HL-60/S4 (cell line): ENCODE measurements around the gene FANCC.

Source experiments
- in situ Hi-C: fragments of 300-500 bp; cut with MboI; formaldehyde crosslinking; loops from 2 replicates; pipeline ENCODE4 v1.14.3; 2022; ENCODE audit warnings: low sequenced_read_pairs

FANCC gene, protein sequence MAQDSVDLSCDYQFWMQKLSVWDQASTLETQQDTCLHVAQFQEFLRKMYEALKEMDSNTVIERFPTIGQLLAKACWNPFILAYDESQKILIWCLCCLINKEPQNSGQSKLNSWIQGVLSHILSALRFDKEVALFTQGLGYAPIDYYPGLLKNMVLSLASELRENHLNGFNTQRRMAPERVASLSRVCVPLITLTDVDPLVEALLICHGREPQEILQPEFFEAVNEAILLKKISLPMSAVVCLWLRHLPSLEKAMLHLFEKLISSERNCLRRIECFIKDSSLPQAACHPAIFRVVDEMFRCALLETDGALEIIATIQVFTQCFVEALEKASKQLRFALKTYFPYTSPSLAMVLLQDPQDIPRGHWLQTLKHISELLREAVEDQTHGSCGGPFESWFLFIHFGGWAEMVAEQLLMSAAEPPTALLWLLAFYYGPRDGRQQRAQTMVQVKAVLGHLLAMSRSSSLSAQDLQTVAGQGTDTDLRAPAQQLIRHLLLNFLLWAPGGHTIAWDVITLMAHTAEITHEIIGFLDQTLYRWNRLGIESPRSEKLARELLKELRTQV

DNA sequence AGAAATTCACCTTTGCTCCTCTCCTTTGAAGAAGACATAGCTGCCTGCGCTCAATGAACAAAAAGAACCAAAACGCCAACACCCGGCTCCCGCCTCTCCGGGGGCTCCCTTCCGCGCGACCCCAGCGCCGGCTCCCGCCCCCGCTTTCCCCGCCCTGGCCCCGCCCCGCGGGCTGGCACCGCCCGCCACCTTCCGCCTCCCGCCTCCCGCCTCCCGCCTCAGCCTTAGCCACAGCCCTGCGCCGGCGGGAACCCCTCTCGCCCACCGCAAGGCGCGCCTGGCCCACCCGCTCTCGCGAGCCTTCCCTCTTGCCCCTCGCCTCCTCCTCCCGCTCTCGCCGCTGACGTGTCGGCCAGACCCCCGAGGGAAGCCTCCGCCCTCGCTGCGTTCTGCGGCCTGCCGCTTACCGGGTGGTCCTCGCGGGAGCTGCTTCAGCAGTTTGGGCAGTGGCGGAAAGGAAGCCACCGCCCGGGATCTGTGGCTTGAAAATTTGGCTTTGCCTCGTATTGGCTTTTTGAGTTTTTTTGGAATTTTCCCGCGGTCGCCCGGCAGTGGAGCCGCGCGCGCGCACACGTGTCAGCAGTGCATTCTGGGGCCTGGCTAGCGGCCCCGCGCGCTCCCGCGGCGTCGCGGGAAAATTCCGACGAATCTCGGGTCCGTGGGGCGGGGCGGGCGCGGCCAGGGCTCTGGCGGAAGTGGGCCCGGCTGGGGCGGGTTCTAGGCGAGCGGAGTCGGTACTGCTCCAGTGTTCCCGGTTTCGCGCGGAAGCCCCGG is at the start of gene FANCC:
Gene FANCC (minus strand): TSS at position 591 of the 774 bp plus-strand sequence. CDS start 68,418 bp downstream, outside the sequence.
- in situ Hi-C loops, result no loop called here

DNA sequence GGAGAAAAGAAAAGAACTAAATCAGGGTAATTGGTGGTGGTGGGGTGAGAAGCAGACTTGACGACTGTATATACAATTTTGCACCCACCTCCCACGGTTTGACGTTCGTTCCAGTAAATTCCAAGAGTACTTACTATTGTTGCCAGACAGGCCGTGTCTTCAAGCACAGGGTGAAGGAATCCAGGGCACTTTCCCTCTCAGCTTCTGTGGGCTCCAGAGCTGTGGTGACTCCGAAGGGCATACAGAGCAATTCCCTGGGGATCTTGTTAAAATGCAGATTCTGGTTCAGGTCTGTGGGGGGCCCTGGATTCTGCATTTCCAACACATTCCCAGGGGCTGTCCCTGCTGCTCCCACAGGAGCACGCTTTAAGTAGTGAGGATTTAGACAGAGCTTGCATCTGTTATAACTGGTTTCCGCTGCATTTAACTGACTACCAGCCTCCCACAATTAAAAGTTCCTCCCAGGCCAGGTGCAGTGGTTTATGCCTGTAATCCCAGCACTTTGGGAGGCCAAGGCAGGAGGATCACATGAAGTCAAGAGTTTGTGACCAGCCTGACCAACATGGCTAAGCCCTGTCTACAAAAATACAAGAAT is 49.3 kb upstream of the FANCC start:
- in situ Hi-C loops, result no loop called here

DNA sequence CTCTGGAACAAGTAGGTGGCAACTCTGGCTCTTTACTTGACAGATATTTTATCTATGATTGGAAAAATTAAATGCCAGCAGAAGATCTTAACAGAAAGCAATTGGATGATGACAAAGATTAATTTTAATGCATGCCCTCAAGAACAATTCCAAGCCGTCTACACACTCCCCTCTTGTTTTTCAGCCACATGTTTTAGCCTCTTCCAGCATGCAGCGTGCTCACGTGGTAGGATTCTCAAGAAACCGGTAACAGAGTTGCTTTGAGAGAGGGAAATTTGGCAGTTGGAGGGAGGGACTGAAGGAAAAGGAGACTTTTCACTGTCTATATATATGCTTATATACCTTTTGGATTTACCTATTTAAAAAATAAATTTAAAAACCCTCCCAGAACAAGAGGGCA is 48.3 kb upstream of the FANCC start:
- in situ Hi-C loops, result no loop called here

DNA sequence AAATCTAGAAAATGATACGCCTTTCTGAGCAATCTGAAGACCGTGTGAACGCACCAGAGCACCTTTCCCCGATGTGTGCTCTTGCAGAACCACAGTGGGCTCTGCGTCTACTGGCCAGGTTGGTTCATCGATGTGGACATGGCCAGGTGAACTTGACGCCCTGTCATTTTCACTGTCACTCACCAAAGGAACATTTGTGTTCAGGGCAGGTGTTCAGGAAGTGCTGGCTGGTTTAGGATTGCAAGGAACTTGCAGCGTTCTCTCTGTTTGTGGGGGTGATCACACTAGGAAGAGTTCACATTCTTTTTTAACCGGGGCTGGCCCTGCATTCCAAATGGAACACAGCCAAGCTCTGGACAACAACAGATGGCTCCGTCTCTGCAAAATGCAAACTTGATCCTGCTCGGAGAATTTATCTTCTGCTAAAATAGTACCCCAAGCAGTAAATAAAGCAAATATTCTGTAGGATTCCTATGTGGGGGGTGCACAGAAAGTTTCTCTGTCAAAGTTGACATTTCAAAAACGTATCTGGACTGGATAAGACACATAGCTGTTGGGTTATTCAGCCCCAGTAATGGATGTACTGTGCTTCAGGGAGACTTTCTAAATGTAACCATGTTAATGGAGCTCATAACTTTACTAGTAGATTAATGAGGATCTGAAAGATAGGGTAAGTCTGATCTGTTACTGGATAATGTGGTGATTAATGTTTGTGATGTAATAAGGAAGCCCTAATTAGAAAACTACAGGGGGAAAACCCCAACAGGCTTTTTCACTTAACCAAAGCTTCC is 45.7 kb upstream of the FANCC start:
- in situ Hi-C loops, result no loop called here

DNA sequence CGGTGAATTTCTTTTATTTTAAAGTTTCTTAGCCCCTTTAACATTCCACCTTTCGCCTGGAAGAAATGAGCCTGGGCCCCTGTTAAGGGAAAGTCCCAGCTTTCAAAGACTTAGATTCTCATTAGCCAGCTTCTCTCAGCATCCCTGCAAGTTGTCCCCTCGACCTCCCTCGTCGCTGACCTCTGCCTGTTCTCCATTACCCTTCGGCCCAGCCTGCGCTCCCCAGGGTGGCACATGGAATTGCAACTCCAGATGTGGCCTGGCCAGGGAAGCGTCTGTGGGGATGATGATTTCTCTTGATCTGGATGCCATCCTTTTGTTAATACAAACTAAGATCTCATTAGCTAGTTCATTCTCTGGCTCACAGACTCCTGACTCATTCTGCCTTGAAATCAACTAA is 43.4 kb upstream of the FANCC start:
- in situ Hi-C loops, result no loop called here

DNA sequence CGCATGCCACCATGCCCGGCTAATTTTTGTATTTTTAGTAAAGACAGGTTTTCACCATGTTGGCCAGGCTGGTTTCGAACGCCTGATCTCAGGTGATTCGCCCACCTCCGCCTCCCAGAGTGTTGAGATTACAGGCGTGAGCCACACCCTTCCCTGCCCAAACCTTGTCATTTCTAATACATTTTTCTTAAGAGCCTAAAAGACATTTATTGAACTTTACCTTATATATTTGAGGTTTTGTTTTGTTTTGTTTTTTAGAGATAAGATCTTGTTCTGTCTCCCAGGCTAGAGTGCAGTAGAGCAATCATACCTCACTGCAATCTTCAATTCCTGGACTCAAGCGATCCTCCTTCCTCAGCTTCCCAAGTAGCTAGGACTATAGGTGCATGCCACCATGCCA is 39.8 kb upstream of the FANCC start:
- in situ Hi-C loops, result no loop called here

DNA sequence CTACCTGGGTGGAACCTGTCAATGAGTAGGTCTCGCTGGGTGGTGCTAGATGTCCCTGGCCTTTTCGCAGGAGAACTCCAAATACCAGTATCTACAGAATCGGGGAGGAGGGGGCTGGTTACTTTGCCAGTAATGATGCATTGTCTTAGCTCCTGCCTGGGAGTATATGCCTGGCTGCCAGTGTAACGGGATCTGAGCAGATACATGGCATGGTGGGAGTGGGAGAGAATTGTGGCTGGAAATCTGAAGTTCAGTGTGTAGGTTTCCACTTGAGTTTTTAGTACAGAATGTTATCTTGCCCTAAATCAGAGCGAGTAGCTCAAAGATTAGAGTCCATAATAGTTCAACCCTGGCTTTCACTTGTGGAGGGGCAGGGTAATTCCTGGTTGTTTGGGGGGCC is 38.0 kb upstream of the FANCC start:
- in situ Hi-C loops, result no loop called here

DNA sequence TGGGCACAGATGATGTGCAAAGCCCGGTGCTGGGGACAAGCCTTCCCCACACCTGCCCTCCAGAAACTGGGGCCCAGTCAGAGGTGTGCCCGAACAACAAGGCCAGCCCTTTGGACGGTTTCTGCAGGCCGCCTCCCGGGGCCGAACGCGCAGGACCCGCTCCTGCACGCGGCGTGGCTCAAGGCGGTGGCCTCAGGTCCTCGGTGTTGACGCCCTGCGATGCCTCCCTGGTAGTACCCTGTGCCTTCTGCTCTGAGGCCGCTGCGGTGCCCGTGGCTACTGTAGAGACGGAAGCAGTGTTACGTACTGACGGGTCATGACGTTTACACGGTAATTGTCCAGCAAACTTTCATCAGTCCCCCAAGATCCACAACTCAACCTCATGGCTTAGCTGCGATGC is 33.5 kb upstream of the FANCC start:
- in situ Hi-C loops, result no loop called here

DNA sequence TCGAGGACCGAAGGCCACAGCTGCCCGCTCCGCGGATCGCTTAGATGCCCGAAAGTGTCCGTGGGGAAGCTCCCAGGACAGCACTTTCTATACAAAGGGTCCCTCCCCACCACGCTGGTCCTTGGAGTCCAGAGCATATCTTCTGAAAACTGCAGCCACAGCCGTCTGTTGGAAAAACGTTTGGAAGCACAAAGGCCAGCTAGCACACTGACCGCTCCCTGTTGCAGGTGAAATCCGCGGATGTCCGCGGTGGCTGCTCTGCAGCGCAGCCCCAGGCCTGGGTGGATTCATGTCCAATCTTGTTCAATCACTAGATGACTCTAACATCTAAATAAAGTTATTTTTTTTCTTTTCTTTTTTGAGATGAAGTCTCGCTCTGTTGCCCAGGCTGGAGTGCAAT is 32.8 kb upstream of the FANCC start:
- in situ Hi-C loops, result no loop called here

DNA sequence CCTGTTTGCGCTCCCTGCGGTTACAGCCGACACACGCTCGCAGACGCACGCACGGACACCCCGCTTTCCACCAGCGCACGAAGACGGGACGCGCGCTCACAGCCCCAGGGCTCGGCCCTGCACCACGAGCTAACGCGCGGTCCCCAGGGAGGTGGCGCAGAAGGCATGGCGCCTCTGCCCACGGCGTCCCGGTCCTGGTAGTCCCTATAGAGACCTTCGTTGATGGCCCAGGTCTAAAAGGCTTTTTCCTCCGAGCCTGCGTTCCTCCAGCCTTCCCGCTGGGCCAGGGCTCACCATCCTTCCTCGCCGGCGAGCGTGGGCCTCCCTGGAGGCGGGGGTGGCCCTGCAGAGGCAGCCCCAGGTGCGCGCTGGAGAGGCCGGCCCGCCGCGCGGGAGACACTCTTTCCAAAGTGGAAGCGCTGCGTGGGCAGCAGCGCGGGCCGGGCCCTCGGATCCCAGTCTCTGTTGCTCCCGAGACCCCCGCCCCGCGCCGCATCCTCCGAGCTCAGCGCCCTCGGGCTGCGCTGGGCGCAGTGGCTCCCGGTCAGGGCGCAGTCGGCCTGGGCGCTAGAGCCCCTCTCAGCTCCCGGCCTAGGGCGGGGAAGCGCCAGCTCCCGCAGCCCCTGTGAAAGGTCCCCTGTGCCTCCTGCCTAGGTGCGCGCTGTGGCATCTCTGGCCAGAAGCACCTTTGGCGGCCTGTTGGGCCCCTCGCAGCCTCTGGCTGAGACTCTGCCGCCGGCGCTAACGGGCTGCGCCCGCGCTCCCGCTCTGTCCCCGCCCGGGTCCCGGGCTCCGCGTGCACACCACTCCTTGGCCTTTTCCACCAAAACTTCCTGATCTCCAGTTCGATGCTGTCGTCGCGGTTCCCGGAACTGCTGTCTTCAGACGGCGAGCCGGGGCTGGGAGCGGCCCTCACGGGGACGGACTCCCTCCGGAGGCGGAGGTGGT is 31.9 kb upstream of the FANCC start:
- in situ Hi-C loops, result no loop called here

DNA sequence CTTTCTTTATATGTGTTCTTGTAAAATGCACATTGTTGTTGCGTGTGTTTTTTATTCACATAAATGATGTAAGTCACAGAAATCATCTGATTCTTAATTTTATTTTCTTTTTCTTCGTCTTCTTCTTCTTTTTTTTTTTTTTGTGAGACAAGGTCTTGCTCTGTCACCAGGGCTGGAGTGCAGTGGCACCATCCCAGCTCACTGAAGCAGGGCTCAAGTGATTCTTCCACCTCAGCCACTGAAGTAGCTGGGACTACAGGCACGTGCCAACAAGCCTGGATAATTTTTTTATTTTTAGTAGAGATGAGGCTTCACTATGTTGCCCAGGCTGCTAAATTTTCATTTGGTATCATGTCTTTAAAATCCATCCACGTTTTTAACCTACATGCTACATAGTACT is 28.5 kb upstream of the FANCC start:
- in situ Hi-C loops, result no loop called here

DNA sequence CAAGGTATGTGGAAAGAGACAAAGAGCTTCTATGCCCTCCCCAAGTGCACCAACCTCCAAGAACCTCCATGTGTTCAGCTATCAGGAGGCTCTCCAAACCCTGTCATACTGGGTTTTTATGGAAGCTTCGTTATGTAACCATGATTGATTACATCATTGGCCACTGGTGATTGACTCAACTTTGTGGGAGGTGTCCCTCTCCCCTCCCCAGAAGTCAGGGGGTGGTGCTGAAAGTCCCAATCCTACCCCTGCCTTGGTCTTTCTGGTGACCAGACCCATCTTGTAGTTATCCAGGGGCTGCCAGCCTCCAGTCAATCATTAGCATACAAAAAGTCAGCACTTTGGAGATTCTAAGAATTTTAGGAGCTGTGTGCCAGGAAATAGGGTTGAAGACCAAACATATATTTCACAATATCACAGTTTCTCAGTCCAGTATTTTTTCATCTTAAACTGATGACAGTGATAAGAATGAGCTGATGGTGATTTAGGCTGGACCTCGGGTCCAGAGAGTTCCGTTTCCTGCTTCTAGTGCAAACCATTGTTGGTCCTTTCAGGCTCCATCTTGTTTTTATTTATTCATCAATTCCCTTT is 27.3 kb upstream of the FANCC start:
- in situ Hi-C loops, result no loop called here

DNA sequence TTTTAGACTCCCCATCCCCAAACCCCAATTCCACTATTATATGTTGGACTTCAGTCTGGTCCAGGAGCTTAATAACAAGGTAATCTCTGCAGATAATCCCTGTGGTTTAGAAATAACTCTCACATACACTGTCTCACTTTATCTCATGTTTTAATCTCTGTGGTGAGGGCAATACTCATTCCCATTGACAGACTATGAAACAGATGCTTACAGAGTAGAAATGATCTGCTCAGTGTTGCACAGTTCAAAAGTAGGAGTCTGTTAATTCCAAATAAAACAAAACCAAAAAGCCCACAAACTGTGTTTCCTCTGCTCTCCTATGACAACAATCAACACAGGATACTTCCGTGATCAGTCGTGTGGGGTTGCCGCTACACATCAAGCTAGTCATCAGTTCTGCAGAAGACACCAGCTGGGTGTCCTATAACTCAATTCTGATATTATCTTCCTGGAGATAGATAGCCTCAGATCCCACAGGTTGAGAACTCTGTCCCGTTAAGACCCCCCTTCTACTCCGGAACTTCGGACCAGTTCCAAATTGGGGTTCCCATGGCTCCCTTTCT is 26.3 kb upstream of the FANCC start:
- in situ Hi-C loops, result no loop called here

DNA sequence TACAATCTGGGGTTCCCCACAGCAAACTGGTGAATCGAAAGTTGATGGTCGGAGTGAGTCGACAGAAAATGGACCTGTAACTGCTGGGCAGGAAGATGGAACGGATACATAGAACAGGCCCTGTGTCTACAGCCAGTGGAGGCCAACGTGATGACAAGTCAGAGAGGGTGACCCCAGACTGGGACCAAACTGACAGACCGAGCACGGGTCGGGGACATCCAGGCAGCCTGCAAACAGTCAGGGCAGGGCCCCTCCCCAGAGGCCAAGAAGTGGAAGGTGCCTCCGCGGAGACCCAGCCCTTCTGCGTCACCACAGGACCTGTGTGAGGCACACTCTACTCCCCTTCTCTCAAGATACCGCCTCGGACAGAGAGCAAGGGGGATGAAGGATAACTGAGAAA is 25.1 kb upstream of the FANCC start:
- in situ Hi-C loops, result no loop called here

DNA sequence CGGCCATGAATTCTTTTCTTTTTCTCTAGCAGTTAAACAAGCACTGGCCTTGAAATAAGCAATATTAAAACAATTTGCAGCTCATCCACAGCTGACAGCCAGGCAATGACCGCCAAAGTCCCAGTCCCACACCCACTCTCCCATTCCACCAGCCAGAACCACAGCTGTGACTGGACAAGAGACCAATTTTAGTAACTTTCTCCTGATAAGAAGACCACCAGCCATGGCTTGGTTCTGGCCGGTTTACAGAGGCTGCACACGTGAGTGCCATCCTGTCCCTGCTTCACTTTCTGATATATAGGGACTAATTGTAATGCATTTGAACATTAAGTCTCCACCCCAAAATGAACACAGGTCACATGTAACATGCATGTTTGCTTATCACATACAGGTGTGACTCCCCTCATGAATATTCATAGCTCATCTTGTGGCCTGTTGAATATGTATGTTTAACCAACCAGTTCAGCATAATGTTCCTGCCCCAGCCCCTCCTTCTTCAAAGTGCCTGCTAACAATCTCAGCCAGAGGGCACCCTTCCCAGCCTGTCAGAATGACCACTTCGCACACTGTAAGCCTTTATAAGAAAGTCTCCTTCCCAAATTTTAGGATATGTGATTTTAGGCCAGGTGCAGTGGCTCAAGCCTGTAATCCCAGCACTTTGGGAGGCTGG is 23.9 kb upstream of the FANCC start:
- in situ Hi-C loops, result no loop called here

DNA sequence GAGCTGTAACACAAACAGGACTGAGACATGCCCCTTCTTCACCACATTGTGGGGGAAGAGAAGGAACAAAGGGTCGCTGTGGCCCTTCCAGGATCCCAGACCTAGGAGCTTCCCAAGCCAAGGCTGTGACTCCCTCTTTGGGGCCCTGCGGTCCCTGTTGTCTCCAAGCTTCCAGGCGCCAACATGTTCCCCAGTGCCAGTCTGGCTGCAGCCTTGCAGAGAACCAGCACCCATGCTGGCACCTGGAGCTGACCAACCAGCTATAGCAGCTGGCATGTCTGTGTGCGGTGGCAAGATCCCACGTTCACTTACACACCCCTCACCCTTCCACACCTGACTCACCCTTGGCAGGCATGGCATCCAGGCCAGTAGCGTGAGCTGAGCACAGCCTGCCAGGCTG is 20.7 kb upstream of the FANCC start:
- in situ Hi-C loops, result no loop called here

DNA sequence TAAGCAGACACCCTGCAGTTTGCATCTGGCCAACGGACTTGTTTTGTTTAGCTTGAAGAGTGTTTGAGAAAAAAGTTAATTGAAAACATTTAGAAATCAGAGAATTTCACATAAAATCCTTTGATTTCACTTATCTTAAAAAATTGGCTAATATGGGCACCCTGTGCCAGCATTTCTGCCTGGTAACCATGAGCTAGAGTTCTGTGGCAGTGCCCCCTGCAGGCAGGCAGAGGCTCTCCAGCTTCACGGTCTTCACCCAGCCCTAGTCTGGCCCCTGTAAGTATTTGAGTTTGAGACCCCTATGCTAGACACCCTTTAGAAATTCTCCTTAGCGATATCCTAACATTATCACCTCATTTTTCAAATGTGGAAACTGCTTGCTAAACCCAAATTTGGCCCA is 18.8 kb upstream of the FANCC start:
- in situ Hi-C loops, result no loop called here

DNA sequence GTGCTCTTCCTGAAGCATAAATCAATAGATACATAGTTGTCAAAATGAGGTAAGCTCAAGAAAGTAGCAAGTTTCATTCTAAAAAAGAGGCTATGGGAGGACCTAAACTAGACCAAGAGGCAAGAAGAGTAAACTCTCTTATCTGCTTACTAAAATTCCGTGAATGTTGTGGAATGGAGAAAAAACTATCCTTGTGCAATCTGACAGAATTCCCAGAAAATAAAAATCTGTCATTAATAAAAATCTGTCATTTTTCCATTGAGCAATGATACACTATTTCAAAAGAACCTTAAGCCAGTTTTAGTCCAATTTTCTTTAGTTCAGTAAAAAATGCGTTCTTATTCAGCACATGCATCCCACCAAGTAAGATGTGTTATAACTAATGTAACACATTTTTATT is 15.9 kb upstream of the FANCC start:
- in situ Hi-C loops, result no loop called here

DNA sequence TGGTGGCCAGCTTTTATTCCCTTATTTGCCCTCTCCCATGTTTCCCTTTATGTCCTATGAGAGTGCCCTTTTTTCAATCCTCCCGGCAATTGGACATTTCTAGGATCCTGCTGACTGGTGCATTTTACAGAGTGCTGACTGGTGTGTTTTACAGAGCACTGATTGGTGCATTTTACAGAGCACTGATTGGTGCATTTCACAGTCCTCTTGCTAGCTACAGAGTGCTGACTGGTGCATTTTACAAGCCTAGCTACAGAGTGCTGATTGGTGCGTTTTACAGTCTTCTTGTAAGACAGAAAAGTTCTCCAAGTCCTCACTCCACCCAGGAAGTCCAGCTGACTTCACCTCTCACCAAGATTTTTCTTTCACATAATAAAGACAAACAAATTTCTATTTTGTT is 15.4 kb upstream of the FANCC start:
- in situ Hi-C loops, result no loop called here
